SK-N-SH (cell line): ENCODE results near the gene COL25A1. TPM values are rescaled to one million over a fixed set of nuclear protein-coding genes. Genes with fewer than 3 reads are reported as not detected.

Source experiments
- CTCF ChIA-PET: fragments of 300-600, 350-600 bp; formaldehyde crosslinking; extraction: SDS; loops from one replicate; lab custom pipeline; 2021; lab: Yijun Ruan, JAX
- POLR2A ChIA-PET: fragments of 350-600 bp; sonication (Branson Sonifier 250); formaldehyde crosslinking; extraction: SDS; loops from one replicate; lab custom pipeline; 2020; ENCODE audit warnings: antibody characterized with exemption, inconsistent platforms; lab: Yijun Ruan, JAX
- DNase-seq: peaks from one replicate; pipeline ENCODE4 v3.0.0; 2012
- H2AFZ ChIP-seq: fragments of 200-600 bp; sonication (generic); 2 replicates; pipeline ENCODE4 v1.8.1; 2016; ENCODE audit warnings: antibody characterized with exemption, mild to moderate bottlenecking, low read depth
- H3F3A ChIP-seq: fragments of 200-600 bp; sonication (generic); replicated peaks from 2 replicates; pipeline ENCODE3; 2016; ENCODE audit warnings: antibody characterized with exemption, mild to moderate bottlenecking; ENCODE audit not compliant: insufficient read depth
- H3K27ac ChIP-seq, 2 experiments: fragments of 200-500 bp in 1 of 2; fragments of 200-600 bp in 1 of 2; sonication (Bioruptor generic) in 1 of 2; sonication (generic), shearing (Covaris generic) in 1 of 2; 2 replicates each; pipeline versions ENCODE4 v1.5.1 to v1.6.1; 2014 to 2016; ENCODE audit warnings: low read depth in 2 of 2, inconsistent platforms in 1 of 2, low read length in 1 of 2, mild to moderate bottlenecking in 1 of 2, mixed read lengths in 1 of 2
- H3K27me3 ChIP-seq: fragments of 200-600 bp; sonication (generic), shearing (Covaris generic); 2 replicates; pipeline ENCODE4 v1.6.1; 2016; ENCODE audit warnings: mixed run types; ENCODE audit not compliant: insufficient read depth
- H3K36me3 ChIP-seq, 2 experiments: fragments of 200-500 bp in 1 of 2; fragments of 200-600 bp in 1 of 2; sonication (Bioruptor generic) in 1 of 2; sonication (generic) in 1 of 2; replicated peaks in 1 of 2; 2 replicates each; pipeline versions ENCODE3 to v1.5.1; 2014 to 2016; ENCODE audit warnings: low read length in 1 of 2, mild to moderate bottlenecking in 1 of 2; ENCODE audit not compliant: insufficient read depth in 2 of 2, control insufficient read depth in 1 of 2
- H3K4me1 ChIP-seq, 2 experiments: fragments of 200-500 bp in 1 of 2; fragments of 200-600 bp in 1 of 2; sonication (Bioruptor generic) in 1 of 2; sonication (generic), shearing (Covaris generic) in 1 of 2; 2 replicates each; pipeline versions ENCODE4 v1.5.1 to v1.6.1; 2014 to 2016; ENCODE audit warnings: low read depth in 1 of 2, low read length in 1 of 2, mixed run types in 1 of 2; ENCODE audit not compliant: insufficient read depth in 2 of 2, control insufficient read depth in 1 of 2
- H3K4me2 ChIP-seq: fragments of 200-600 bp; sonication (generic), shearing (Covaris generic); 2 replicates; pipeline ENCODE4 v1.6.1; 2017; ENCODE audit warnings: mixed run types
- H3K4me3 ChIP-seq, 2 experiments: fragments of 200-500 bp in 1 of 2; fragments of 200-600 bp in 1 of 2; sonication (Bioruptor generic) in 1 of 2; sonication (generic), shearing (Covaris generic) in 1 of 2; 2 replicates each; pipeline versions ENCODE4 v1.5.1 to v1.8.1; 2014 to 2016; ENCODE audit warnings: low read depth in 2 of 2, inconsistent platforms in 1 of 2, low read length in 1 of 2, mild to moderate bottlenecking in 1 of 2, mixed read lengths in 1 of 2, moderate library complexity in 1 of 2
- H3K79me2 ChIP-seq: fragments of 200-600 bp; sonication (generic); 2 replicates; pipeline ENCODE4 v1.8.1; 2017; ENCODE audit warnings: mild to moderate bottlenecking; ENCODE audit not compliant: insufficient read depth
- H3K9ac ChIP-seq: fragments of 200-600 bp; sonication (generic); 2 replicates; pipeline ENCODE4 v1.6.1; 2017; ENCODE audit warnings: mixed run types
- H3K9me2 ChIP-seq: fragments of 200-600 bp; sonication (generic); 2 replicates; pipeline ENCODE4 v1.6.1; 2017; ENCODE audit warnings: mixed run types
- H3K9me3 ChIP-seq: fragments of 200-600 bp; sonication (generic); 2 replicates; pipeline ENCODE4 v1.6.1; 2017; ENCODE audit warnings: mixed run types, mild to moderate bottlenecking, moderate library complexity
- H4K20me1 ChIP-seq: fragments of 200-600 bp; sonication (generic); 2 replicates; pipeline ENCODE4 v1.6.1; 2017; ENCODE audit warnings: mild to moderate bottlenecking, mixed run types; ENCODE audit not compliant: insufficient read depth
- CHD2 ChIP-seq: fragments of 150-350 bp; IDR thresholded peaks from 2 replicates; pipeline ENCODE4 v1.6.1; 2018; ENCODE audit warnings: low read length; ENCODE audit not compliant: partially characterized antibody
- CTCF ChIP-seq: fragments of 200-600 bp; sonication (generic); IDR thresholded peaks from 2 replicates; pipeline ENCODE4 v1.6.1; 2017; ENCODE audit warnings: antibody characterized with exemption, mild to moderate bottlenecking, moderate library complexity
- GABPA ChIP-seq: IDR thresholded peaks from 2 replicates; pipeline ENCODE4 v1.4.0; 2012; ENCODE audit warnings: low read depth, mild to moderate bottlenecking
- GATA2 ChIP-seq: sonication (generic); formaldehyde crosslinking; IDR thresholded peaks from 2 replicates; pipeline ENCODE4 v1.5.0; 2020; ENCODE audit warnings: mild to moderate bottlenecking, missing genetic modification reagents
- JUND ChIP-seq: IDR thresholded peaks from 2 replicates; pipeline ENCODE4 v1.4.0; 2012
- MAX ChIP-seq: IDR thresholded peaks from 2 replicates; pipeline ENCODE4 v1.4.0; 2012; ENCODE audit warnings: low read depth
- NFIC ChIP-seq: IDR thresholded peaks from 2 replicates; pipeline ENCODE4 v1.4.0; 2012; ENCODE audit warnings: borderline replicate concordance
- PBX3 ChIP-seq: IDR thresholded peaks from 2 replicates; pipeline ENCODE4; 2012
- REST ChIP-seq: IDR thresholded peaks from 2 replicates; pipeline ENCODE4 v1.6.1; 2012; ENCODE audit warnings: mild to moderate bottlenecking, low read depth, low read length, moderate library complexity
- RXRA ChIP-seq: IDR thresholded peaks from 2 replicates; pipeline ENCODE4 v1.4.0; 2012; ENCODE audit warnings: low read depth, mild to moderate bottlenecking, borderline replicate concordance
- TCF12 ChIP-seq: IDR thresholded peaks from 2 replicates; pipeline ENCODE4 v1.4.0; 2012
- TEAD4 ChIP-seq: IDR thresholded peaks from 2 replicates; pipeline ENCODE4 v1.4.0; 2012; ENCODE audit warnings: mild to moderate bottlenecking, borderline replicate concordance; ENCODE audit not compliant: insufficient read depth
- USF2 ChIP-seq: fragments of 150-350 bp; IDR thresholded peaks from 2 replicates; pipeline ENCODE4 v1.6.1; 2017; ENCODE audit warnings: antibody characterized with exemption, low read length, low read depth, borderline replicate concordance
- YY1 ChIP-seq: IDR thresholded peaks from 2 replicates; pipeline ENCODE4 v1.4.0; 2012; ENCODE audit warnings: low read depth, mild to moderate bottlenecking
- WGBS: methylation state at CpG from one replicate; pipeline ENCODE4 v1.1.6; 2017; ENCODE audit warnings: low lambda C conversion rate; 5-methylcytosine and 5-hydroxymethylcytosine counted together
- polyA plus RNA-seq, 3 experiments: library from polyadenylated mRNA; depleted of rRNA; stranded (reverse); fragments of >200 nt; gene quantifications; 2 replicates each; pipeline ENCODE4 v1.2.3, GENCODE V29; 2012

COL25A1 gene
- polyA plus RNA-seq, 1 of the 3 experiments (the other 2 are of a cell fraction) = not detected

GRCh38 chr4:109218288-109218687 is 84.2 kb downstream of the COL25A1 start:
- no peaks in the 10 kb centered on the region for H3K79me2 ChIP-seq
- TF ChIP-seq JUND (no peak), CHD2 (no peak), RXRA (no peak), USF2 (no peak), GATA2 (no peak), PBX3 (no peak), TEAD4 (no peak), TCF12 (no peak), YY1 (no peak), GABPA (no peak), NFIC (no peak), MAX (no peak), REST (no peak), CTCF (no peak)
- no peaks in the 10 kb centered on the region for H3K36me3 ChIP-seq
- CTCF ChIA-PET = no interaction called here
- WGBS = 0% methylated on average over 1 of the region's 1 CpG
- no peaks in the 10 kb centered on the region; a peak in 1 of 4 replicates for H3K4me1 ChIP-seq
- H3K9ac ChIP-seq = no peak overlapping the region
- no peaks in the 10 kb centered on the region for H3F3A ChIP-seq
- no peaks in the 10 kb centered on the region for H3K9me2 ChIP-seq
- POLR2A ChIA-PET = no interaction called here
- H3K27ac ChIP-seq = no peak overlapping the region
- no peaks in the 10 kb centered on the region for H3K9me3 ChIP-seq
- no peak overlapping the region for H2AFZ ChIP-seq
- no peak overlapping the region for H3K4me2 ChIP-seq
- DNase-seq = no peak
- H3K27me3 ChIP-seq = no peaks in the 10 kb centered on the region
- no peaks in the 10 kb centered on the region for H4K20me1 ChIP-seq
- no peak overlapping the region for H3K4me3 ChIP-seq
